ENCODE measurements around the gene SEC31B.

The SEC31B gene

DNA sequence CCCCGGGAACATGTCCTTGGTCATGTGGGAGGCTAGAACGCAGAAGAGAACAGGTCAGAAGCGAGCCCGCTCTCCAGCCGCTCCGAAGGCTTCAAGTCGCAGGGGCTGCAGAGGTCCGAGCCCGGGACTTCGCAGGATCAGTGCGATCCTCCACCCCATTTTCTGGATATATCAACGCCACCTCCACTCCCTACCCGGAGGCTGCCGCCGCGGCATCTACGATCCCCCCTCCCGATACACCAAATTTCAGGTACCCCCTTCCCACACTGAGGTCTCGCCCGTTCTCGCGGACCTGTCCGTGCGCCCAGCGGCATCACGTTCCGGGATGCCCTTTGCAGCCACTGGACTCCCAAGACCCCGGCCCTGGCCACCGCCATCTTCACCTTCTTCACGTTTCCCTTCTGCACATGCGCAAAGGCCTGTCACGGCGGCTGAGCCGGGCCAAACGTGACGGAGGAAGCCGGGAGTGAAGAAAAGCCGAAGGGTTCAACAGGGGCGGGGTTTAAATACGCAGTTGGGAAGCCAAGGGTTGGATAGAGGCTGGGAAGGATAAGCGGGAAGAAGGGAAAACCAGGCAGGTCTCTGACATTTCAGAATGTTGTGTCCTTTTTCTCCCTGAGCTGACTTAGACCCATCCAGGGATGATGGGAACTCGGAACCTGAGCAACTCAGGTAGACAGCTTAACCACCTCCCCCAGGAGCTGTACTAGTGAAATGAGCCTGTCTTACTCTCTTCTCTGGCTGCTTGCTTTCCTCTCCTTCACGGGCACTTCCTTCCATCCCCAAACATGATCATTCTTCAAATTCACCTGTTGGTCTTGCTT lies 10.0 kb upstream of the SEC31B start, which contains the start of gene NDUFB8:
NDUFB8 (minus strand) TSS at position 397 of the 824 bp plus-strand sequence; CDS start at position 377, 20 bp downstream.
- peak; percentile 96 for DNase-seq (ENCODE audit: low spot score)

DNA sequence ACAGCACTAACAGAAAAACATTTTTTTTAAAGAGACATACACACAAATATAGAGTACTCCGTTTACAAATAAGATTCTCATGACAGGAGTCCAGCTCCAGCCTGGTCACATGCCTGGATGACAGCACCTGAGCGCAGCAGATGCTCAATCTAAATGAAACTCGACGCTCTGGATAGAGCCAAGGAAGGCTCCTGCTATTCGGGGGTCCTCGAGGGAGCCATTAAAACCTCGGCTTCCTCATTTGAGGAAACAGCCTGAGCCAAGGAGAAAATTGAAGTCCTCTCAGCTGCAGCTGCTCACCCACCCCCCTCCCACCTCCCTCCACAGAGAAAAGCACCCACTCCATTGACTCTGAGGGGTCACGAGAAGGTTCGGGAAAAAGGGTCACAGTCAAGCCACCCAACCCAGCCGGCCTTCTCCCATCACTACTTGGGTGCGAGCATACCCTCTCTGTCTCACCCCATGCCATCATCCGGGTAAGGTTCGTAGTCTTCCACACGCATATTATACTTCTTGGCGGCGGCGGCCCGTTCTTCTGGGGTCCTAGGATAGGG lies 9.3 kb upstream of the SEC31B start:
- no peak for DNase-seq (ENCODE audit: low spot score)

DNA sequence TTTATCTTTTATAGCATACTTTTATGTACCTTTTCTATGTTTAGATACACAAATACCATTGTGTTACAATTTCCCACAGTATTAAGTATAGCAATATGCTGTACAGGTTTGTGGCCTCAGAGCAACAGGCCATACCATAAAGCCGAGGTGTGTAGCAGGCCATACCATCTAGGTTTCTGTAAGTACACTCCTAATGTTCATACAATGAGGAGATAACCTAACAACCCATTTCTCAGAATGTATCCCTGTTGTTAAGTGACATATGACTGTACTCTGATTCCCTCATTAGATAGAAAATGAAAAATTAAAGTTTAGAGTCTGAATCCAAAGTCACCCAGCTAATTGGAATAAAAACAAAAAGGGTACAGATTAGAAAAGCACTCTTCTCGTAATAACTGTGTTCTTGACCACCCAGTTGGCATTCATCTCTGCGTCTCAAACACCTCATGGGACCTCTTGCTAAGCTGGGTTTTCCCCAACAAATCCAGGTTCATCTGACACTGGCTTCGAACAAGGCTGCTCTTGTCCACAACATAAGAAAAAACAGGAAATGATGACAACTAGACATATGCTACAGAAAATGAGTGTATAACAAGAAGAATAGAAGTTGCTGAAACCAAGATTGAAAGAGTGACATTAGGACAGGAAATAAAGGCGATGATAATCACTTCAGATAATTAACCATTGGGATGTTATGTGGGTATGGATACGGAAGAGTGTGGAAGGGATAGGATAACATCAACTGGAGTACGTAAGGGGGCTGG lies 8.6 kb upstream of the SEC31B start:
- DNase-seq (ENCODE audit: low spot score): no peak

DNA sequence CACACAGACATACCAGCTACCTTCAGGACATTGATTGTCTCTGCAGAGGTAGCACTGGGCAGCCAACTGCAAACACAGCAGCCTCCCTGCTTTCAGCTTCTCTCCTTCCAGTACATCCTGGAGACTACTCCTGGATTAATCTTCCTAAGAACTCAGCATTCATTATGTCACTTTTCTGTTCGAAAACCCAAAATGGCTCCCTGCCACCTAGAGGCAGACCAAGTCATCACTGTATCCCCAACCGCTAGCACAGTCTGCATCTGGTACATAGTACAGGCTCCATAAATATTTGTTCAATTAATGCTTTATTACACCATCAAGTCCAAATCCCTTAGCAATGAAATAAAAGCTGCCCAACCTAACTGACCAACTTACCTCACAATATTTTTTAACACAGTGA lies 5.0 kb upstream of the SEC31B start:
- DNase-seq (ENCODE audit: low spot score): no peak

DNA sequence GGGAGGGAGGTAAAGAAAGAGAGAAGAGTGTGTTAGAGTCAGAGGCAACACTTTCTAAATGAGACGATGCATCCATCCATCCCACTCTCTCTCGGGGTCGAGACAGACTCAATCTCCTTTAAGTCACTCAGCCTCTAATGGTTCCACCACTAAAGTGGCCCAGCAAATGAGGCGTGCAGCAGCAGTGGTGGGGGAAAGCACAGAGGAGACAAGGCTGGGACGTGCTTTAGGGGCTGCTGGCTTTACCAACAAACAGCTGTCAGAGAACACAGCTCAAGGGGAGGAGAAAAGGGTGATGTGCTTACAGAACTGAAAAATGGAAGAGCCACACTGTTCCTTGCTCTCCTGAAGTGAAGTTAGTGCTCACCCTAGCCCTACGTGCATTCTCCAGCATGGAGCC lies 4.5 kb upstream of the SEC31B start:
- no peak for DNase-seq (ENCODE audit: low spot score)

DNA sequence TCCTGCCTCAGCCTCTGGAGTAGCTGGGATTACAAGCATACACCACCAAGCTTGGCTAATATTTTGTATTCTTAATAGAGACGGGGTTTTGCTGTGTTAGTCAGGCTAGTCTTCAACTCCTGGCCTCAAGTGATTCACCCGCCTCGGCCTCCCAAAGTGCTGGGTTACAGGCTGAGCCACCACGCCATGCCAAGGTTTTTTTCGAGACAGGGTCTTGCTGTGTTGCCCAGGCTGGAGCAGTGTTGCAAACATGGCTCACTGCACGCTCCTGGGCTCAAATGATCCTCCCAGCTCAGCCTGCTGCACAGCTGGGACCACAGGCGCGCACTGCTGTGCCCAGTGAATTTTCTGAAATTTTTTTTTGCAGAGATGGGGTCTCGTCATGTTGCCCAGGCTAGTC lies 3.3 kb upstream of the SEC31B start:
- DNase-seq (ENCODE audit: low spot score): no peak

DNA sequence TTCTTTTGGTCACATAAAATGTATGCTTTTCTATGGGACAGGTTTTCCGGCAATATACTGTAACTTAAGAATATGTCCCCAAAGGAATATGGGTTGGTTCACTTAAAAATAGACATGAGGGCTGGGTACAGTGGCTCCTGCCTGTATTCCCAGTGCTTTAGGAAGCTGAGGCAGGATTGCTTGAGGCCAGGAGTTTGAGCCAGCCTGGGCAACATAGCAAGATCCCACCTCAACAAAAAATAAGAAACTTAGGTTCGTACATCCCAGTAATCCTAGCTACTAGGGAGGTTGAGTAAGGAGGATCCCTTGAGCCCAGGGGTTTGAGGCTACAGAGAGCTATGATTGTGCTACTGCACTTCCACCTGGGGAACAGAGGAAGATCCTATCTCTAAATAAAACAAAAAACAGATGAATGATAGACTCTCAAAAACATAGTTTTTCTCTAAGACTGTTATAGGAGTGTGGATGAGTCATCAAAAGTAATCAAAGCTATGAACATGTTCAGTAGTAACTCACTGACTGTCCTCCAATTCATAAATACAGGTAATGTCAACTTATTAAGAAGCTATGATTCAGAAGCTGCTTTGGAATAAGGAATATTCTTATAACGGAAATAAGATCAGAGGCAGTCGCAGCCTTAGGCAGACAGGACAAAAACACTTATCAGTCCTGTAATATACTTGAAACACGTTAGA lies 2.6 kb upstream of the SEC31B start:
- DNase-seq (ENCODE audit: low spot score): no peak

DNA sequence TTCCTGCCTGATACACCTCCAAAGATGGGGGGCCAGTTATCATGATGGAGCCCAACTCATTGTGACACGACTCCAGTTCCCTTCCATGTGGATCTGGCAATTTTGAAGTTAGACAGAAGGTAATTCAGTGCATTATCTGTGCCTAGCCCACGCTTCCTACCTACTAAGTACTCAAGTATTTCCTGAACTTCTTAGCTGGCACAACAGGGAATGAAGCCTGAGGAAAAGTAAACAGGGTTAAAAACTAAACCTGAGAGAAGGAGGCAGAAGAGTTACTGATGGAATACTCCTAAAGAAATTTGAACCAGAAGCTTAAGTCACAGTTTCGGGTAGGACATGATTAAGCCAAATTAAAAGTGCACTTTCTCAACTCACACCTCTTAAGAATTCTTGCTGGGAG lies 1.1 kb upstream of the SEC31B start:
- no peak for DNase-seq (ENCODE audit: low spot score)

DNA sequence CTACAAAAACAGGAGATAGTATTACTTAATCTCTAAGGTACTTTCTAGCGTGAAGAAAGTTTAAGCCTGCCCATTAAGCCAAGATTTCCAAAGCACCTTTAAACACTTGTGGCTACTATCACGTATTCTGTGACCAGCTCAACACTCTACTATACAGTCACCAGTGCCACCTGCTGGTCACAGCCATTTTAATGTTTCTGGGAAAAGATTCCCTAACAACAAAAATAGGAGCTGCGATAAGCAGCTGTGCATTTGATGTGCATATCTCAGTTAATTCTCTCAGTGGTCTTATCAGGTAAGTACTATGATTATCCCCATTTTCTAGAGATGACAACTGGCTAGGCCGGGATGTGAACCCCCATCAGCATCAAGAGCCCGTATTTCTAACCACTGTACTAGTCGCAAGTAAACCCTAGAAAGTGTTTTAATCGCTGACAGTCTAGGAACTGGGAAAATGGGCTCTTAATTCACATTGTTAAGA lies 860 bp downstream of the SEC31B start:
- DNase-seq (ENCODE audit: low spot score): peak; percentile 71

DNA sequence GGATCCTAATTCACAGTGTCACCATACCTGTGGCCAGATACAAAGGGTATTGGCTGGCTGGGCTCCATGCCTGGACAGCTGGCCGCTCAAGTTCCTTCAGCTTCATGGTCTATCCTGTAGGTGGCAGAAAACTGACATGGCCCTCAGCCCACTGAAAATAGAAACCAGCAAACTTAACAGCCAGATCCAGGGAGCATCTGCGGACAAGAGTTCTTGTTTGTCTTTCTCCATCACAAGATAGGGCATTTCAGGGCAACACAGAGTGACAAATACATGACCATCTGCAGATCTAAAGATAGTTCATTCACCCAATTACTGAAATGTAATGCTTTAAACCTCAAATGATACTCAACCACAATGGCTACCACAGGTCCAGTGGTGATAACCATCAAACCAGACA lies 2.8 kb downstream of the SEC31B start:
- peak; percentile 25 for DNase-seq (ENCODE audit: low spot score)

DNA sequence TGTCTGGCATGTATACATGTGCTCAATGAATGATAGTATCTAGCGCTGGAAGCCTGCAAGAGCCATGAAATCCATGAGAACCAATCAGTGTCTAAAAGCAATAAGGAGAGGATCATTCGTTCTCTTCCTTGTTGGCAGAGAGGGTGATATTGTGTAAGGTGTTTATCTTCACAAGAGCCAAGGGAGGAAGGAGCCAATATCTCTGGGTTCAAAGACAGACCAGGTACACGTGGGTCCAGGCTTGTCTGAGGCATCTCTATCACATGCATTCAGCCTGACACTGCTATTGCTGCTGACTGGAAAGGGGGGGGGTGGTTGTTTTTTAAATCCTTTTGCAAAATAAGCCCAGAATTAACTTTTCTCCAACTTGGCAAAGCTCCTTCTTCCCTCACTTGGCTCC lies 4.0 kb downstream of the SEC31B start:
- no peak for DNase-seq (ENCODE audit: low spot score)

DNA sequence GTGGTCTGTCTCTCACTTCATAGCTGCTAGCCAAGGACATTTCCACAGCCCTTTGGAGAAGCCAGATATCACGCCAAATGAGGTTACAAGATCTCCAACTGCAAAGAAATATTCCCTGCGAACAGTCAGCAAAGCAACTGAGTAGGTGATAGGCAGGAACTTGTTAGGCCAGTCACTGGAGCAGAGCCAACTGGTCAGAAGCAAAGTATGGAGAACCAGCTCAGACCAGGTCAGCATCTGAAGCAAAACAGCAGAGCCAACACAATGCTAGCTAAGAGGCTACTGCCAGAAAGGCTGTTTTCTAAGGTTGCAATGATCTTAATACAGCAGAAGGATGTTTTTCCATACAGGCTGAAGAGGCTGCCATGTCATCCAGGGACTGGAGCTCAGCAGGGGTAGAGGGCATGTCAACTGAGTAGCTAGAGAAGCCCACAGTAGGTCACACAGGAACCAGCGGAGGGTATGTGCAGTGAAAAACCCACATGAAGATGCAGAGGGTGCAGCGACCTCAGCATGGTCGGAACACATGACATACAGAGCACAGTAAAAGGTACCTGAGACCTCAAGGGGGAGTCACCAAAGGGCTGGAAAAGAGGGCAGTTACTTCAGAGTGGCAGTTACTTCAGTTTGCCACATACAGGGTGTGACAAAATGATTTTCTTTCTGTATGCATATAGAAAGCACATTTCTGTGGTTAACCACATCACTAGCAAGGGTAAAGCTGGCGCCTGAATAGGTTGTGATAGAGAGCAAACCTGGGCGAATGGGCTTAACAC lies 8.9 kb downstream of the SEC31B start:
- DNase-seq (ENCODE audit: low spot score): no peak

DNA sequence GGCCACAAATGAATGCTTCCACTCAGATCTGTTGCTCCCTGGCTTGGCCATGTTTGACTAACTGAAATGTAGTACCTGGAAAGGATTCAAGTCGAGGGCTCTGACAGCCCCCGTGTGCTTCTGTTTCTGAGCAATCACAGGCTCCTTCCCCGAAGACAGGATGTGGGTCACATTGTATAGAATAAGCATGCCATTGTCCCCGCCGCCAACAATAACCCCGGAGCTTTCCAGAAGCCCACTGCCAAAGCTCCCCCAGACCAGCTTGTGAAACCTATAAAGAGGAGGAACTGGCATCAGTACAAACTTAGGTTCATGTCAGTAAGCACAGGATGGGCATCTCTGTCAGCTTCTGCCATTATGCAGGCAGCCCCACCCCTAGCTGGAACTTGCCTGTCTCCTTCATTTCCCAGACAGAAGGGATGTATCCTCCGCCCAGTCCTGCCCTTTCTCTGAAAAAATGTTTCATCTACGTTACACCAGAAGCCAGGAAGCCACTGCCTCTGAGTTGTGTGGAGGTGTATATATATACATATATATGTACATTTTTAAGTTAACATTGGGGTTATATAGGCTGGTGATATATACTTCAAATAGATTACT lies 10.3 kb downstream of the SEC31B start:
- DNase-seq (ENCODE audit: low spot score): no peak

DNA sequence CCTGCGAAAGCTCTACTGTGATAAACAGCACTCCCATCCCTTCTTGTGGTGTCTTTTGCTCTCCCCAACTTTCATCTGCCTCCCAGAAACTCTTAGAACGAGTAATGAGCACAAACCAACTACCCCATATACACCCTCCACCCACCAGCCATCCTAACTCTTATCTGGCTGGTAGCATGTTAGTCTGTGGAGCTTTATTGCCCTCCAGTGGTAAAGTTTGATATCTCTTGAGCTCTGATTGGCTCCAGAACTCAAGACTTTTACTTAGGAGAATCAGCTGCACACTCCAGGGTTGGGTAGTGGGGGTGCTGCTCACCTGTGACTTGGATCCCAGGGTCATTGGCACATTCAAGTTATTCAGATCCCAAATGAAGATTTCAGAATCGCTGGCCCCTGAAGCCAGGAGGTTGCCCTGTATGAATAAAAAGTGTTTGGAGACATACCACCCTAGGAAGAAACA lies 10.9 kb downstream of the SEC31B start:
- peak; percentile 66 for DNase-seq (ENCODE audit: low spot score)

DNA sequence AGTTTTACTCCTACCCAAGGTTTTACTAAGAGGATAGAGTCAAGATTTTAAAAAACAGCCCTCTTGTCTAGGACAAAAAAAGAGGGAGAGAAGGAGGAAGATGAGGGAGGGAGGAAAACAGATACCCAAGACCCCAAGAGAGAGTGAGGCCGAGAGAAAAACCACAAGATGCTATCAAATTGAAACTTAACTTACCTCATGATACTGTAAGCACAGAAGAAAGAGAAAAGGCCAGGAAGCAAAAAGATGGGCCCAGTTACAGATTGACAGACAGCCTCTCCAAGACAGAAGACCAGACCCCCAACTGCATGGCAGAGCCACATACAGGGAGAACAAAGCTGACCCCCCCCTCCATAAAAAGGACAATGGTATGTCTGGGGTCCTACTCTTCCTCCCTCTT lies 11.4 kb downstream of the SEC31B start:
- DNase-seq (ENCODE audit: low spot score): no peak

DNA sequence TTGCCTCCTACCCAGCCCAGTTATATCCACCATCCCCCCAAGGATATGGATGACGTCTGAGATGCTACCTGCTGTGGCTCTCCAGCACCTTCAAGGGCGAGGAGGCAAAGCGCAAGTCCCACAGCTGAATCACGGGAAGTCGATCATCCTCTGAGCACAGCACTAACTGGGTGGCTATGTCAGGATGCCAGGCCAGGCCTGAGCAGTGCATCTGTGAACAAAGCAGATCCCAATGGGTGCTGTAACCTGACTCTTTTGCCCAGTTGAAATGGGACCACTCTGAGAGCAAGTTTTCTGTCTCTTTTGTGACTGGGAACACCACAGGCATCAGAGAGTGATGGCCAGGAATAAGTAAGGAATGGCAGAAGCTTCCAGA lies 12.3 kb downstream of the SEC31B start:
- no peak for DNase-seq (ENCODE audit: low spot score)

DNA sequence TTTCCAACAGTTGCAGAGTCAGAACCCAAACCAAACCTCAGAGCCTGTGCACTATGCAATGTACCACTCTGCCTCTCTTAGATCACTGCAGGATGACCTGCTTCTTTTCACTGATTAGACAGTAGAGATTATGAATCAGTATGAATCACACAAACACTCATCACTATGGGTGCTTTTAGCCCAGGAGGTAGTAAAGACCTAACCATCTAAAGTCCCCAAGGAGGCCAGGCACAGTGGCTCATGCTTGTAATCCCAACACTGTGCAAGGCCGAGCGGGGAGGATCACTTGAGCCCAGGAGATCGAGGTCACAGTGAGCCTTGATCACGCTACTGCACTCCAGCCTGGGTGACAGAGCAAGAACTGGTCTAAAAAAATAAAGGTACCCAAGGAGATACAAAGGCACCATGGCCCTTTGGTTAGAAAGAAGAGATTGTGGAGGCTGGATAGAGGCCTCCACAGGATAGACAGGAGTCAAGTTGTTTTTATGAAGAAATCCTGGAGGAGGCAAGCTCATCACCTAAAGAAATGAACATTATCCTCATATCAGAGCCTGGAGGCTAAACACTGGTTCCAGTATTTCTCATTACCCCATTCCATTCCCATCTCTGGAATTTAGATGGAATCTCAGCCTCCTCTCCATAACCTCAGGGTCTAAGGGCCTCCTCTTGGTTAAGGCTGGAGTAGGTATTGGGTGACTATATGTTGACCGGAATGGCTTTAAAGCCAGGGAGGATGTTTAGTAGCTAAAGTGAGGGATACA lies 12.9 kb downstream of the SEC31B start:
- peak; percentile 48 for DNase-seq (ENCODE audit: low spot score)

DNA sequence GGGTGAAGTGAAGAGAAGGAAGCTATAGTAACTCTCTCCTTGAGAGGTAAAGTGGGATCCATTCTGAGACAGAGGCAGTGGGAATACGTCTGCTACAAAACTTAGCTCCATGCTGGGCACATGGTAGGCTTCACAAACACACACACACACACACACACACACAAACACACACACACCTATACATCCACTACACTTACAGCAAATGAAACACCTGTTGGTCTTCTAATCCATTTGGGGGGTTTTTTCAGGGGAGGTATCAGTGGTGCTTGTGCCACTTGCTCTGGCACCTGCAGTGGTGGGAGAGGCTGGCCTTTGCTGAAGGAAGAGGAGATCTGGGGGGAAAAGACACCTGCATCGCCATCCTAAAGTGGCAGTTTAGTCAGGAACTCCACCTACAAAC lies 14.5 kb downstream of the SEC31B start:
- DNase-seq (ENCODE audit: low spot score): no peak

DNA sequence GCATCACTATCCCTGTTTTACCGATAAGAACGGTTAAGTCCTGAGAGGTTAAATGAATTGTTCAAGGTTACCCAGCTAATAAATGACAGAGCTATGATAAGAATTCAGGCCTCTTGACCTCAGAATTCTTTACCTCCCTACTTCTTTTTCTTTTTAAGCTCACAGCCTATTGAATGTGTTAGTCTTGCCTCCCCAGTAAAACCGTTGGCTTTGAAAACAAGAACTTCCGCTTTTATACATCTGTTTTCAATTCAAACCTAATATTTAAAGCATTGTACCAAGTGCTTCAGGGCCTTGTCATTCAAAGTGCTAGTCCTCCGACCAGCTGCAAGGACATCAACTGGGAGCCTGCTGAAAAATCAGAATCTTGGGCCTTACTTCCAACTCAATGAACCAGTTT lies 15.6 kb downstream of the SEC31B start:
- DNase-seq (ENCODE audit: low spot score): no peak

DNA sequence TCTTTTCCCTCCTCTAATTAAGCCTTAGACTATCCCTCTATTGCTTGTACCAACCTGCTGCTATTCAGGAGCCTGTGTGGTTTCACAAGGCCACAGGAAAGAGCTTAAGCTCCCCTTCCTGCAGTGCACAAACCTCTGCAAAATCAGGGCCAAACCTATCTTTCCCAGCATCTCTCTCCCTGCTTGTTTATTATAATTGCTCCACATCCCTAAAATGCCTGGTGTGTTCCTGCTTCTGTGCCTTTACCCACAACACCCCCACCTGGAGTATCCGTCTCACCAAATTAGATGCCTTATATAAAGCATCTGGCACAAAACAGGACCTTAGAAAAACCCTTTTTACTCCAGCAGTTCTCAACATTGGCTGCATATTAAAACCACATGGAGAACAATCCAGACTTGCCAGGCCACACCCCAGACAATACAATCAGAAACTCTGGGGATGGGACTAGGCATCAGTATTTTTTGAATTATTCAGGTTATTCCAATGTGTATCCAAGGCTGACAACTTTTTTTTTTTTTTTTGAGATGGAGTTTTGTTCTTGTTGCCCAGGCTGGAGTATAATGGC lies 16.7 kb downstream of the SEC31B start:
- DNase-seq (ENCODE audit: low spot score): peak; percentile 52
